Psoas muscle (tissue), 8 donors: ENCODE data around the gene EHD2. TPM values are rescaled to one million over a fixed set of nuclear protein-coding genes. Genes with fewer than 3 reads are reported as not detected.
"Not testable (repeated sequence)": the region's sequence is repeated elsewhere in the genome, so short reads cannot be mapped to it uniquely, and the experiment has no call there.

Source experiments
- ATAC-seq, 4 donors: fragments of 200-7000 bp; cut with Tn5 transposase; one replicate each; pipeline ENCODE4 v1.9.1; 2020; ENCODE audit warnings: moderate library complexity in 3 of 4, mild to moderate bottlenecking in 2 of 4
- DNase-seq, 2 donors: peaks; one replicate each; pipeline ENCODE4 v3.0.0-alpha.2; 2020
- H3K27ac ChIP-seq: fragments of 200-600 bp; one replicate; pipeline ENCODE4 v1.8.0; 2022
- H3K27me3 ChIP-seq, 3 donors: fragments of 200-600 bp in 1 of 3; one replicate each; pipeline versions ENCODE4 v1.6.1 to v1.8.0; 2013 to 2022; ENCODE audit warnings: low read length in 2 of 3, mild to moderate bottlenecking in 2 of 3, moderate library complexity in 1 of 3; ENCODE audit not compliant: insufficient read depth in 3 of 3
- H3K36me3 ChIP-seq, 2 donors: fragments of 200-600 bp in 1 of 2; one replicate each; pipeline versions ENCODE4 v1.6.1 to v1.8.0; 2013 to 2022; ENCODE audit warnings: low read depth in 1 of 2, mild to moderate bottlenecking in 1 of 2, moderate library complexity in 1 of 2; ENCODE audit not compliant: insufficient read depth in 1 of 2
- H3K4me1 ChIP-seq: fragments of 200-600 bp; one replicate; pipeline ENCODE4 v1.8.0; 2022
- H3K4me3 ChIP-seq: fragments of 200-600 bp; one replicate; pipeline ENCODE4 v1.8.0; 2022; ENCODE audit warnings: mild to moderate bottlenecking
- H3K9me3 ChIP-seq: fragments of 200-600 bp; one replicate; pipeline ENCODE4 v1.8.0; 2022
- CTCF ChIP-seq: fragments of 200-600 bp; IDR thresholded peaks from one replicate; pipeline ENCODE4 v1.8.0; 2022; ENCODE audit warnings: antibody characterized with exemption
- WGBS, 3 donors: extraction: QIAGEN DNeasy Blood & Tissue Kit; methylation state at CpG; one replicate each; pipeline versions ENCODE4 v1.1.6 to v1.1.7; 2013; 5-methylcytosine and 5-hydroxymethylcytosine counted together
- intact Hi-C, 2 donors: fragments of 100-400 bp; cut with DNase I; formaldehyde crosslinking; loops; one replicate each; pipeline versions ENCODE4 v1.11.0 to v1.14.2; 2022
- polyA plus RNA-seq, 3 donors: library from polyadenylated mRNA; stranded (reverse); fragments of 200-250 nt; gene quantifications; one replicate each; pipeline ENCODE4 v1.2.3, GENCODE V29; 2013
- total RNA-seq, 4 donors: library from RNA; stranded (reverse); fragmentation: NEBNext Ultra II Directional in 2 of 4; extraction: Animal tissue kit (Norgen Biotek cat#: 25700) in 2 of 4; gene quantifications; one replicate each; pipeline versions ENCODE4 v1.2.1 to v1.2.4, GENCODE V29; 2021 to 2023
- donor health status: healthy with polysubstance abuse.
- donor health status: DM: no; HTN: no; CAD: no; lungs with moderate emphysema.
- donor health status: Bipolar disorder and iron deficiency.
- donor health status: healthy.
- donor health status: DM: yes; HTN: yes; CAD: no.
- donor health status: DM: no; HTN: no; CAD: no.
- donor health status: DM: no; HTN: no; CAD: no.
- donor health status: DM: yes; HTN: yes; CAD: no.

Gene EHD2
- total and polyA plus RNA-seq, 7 donors, result 14.7 to 46.3 (median 27.8) TPM

GRCh38 chr19:47714339-47714738 lies 1.1 kb downstream of the EHD2 start:
- H3K9me3 ChIP-seq, result no peaks in the 10 kb centered on the region
- WGBS, 3 donors, result 54 to 63% (median 60%) methylated on average over 4 of the region's 4 CpGs
- intact Hi-C loops, result loop anchor here in 1 of 2 donors (2.0 to 5.0 kb wide), 2 partner anchors 28 to 78 kb away; no protein-coding TSS in a partner anchor
- DNase-seq, result no peak
- H3K4me1 ChIP-seq, result peaks cover 5% of the 10 kb centered on the region
- TF ChIP-seq CTCF, result no peak
- no peak for ATAC-seq
- H3K36me3 ChIP-seq, result peaks cover 0 to 11% of the 10 kb centered on the region in 2 donors
- peaks cover 0 to 51% (median 15%) of the 10 kb centered on the region in 3 donors for H3K27me3 ChIP-seq
- H3K27ac ChIP-seq, result peak overlapping the region; percentile 50
- peak overlapping the region; percentile 66 for H3K4me3 ChIP-seq

- H3K4me1 ChIP-seq, result not testable (repeated sequence)
- peak overlapping the region; percentile 66 for H3K4me3 ChIP-seq
Observed at GRCh38 chr19:47714855-47715254, 1.6 kb downstream of the EHD2 start.

GRCh38 chr19:47716270-47716937 lies 3.2 kb downstream of the EHD2 start:
- Histone ChIP-seq H3K4me1 (peaks cover 5% of the 10 kb centered on the region), H3K27me3 (peaks cover 0 to 59% (median 15%) of the 10 kb centered on the region in 3 donors), H3K27ac (peak overlapping the region; percentile 16), H3K36me3 (peaks cover 0 to 11% of the 10 kb centered on the region in 2 donors), H3K9me3 (no peaks in the 10 kb centered on the region), H3K4me3 (peak overlapping the region; percentile 66)
- DNase-seq (no peak), ATAC-seq (no peak)
- no peak for TF ChIP-seq CTCF
- WGBS, 3 donors, result 28 to 37% (median 31%) methylated on average over 32 of the region's 32 CpGs
- intact Hi-C loops, result no loop called here

More at GRCh38 chr19:47714855-47715254, 1.6 kb downstream of the EHD2 start:
- not testable (repeated sequence) for H3K27ac ChIP-seq, ATAC-seq, DNase-seq, H3K9me3 ChIP-seq
- H3K27me3 ChIP-seq, result peaks cover 0 to 51% (median 15%) of the 10 kb centered on the region in 3 donors
- intact Hi-C loops, result loop anchor here in 1 of 2 donors (2.0 to 5.0 kb wide), 2 partner anchors 28 to 77 kb away; no protein-coding TSS in a partner anchor
- peaks cover 0 to 11% of the 10 kb centered on the region in 2 donors for H3K36me3 ChIP-seq

GRCh38 chr19:47718415-47719046 lies 5.3 kb downstream of the EHD2 start:
- DNase-seq, intact Hi-C loops, H3K4me1 ChIP-seq, H3K9me3 ChIP-seq, ATAC-seq: not testable (repeated sequence)
- Histone ChIP-seq H3K36me3 (peaks cover 0 to 11% of the 10 kb centered on the region in 2 donors), H3K27ac (peak overlapping the region; percentile 68), H3K27me3 (peaks cover 0 to 44% (median 17%) of the 10 kb centered on the region in 3 donors), H3K4me3 (peak overlapping the region; percentile 41)
- 20 to 41% (median 25%) methylated on average over 11 of the region's 11 CpGs for WGBS, 3 donors

- WGBS, 3 donors, result 11 to 23% (median 14%) methylated on average over 20 to 26 of the region's 26 CpGs
- Histone ChIP-seq H3K27ac (peak overlapping the region; percentile 68), H3K4me3 (peak overlapping the region; percentile 41), H3K36me3 (peaks cover 0 to 11% of the 10 kb centered on the region in 2 donors), H3K27me3 (peaks cover 0 to 38% (median 15%) of the 10 kb centered on the region in 3 donors), H3K4me1 (peaks cover 5% of the 10 kb centered on the region), H3K9me3 (no peaks in the 10 kb centered on the region)
- peak; percentile 64 to 81 (median 75) for ATAC-seq
- DNase-seq, result peak; percentile 90 to 95
- TF ChIP-seq CTCF, result no peak
- intact Hi-C loops, result no loop called here
Observed at GRCh38 chr19:47719047-47719859, 6.0 kb downstream of the EHD2 start.
